Fibroblast of peridontal ligament (primary cell): ENCODE data around the gene NOS1AP.
"Not testable (repeated sequence)": the region's sequence is repeated elsewhere in the genome, so short reads cannot be mapped to it uniquely, and the experiment has no call there.

ENCODE experiments used
- DNase-seq: peaks from one replicate; pipeline ENCODE4 v3.0.0-alpha.2; 2010; ENCODE audit errors: extremely low read depth

Gene NOS1AP

GRCh38 chr1:162404550-162405160, 335.2 kb downstream of the NOS1AP start:
- DNase-seq = peak; percentile 17

- DNase-seq = no peak
These were observed 336.3 kb downstream of the NOS1AP start for GRCh38 chr1:162405800-162406199.

DNA sequence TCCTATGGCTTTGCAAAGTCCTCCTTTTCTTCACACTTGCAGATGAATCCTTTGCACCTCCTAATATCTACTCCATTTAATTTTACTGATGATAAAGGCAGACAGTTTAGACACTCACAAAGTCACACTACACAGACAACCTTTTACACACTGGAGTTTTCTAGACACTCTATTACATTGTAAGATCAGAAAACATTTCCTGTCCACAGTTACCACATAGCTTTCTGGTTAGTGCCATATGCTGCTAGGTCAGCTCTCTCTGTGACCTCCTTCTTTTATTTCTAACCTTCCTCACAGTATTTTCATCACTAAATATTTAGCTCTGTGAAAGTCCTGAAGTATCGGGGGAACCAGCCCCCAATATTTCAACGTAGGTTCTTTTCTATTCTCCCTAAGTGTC, 337.3 kb downstream of the NOS1AP start:
- no peak for DNase-seq

GRCh38 chr1:162407539-162407938, 338.0 kb downstream of the NOS1AP start:
- no peak for DNase-seq

DNA sequence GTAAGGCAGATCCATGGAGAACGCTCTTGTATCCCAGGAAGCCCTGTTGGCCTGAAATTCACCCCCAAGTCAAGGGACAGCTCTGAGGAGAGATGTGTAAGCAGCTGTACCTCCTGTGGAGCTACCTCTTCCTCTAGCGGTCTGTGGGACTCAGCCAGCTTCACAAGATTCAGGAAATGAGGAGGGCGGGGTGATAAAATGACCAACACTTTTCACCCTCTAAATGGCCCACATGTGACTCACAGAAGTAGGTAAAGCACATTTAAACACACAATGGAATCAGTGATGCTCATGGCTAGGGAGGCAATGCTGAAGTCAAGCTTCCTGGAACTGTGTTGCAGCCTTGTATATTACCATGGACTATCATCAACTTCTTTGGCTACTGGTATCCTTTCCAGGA, 342.5 kb downstream of the NOS1AP start, which contains the start of gene SH2D1B:
Gene SH2D1B (minus strand): TSS at position 135 of the 400 bp plus-strand sequence. CDS start 120 bp downstream, at position 15.
- DNase-seq = no peak

- DNase-seq = no peak
These were observed 346.7 kb downstream of the NOS1AP start for GRCh38 chr1:162416215-162416614.

DNA sequence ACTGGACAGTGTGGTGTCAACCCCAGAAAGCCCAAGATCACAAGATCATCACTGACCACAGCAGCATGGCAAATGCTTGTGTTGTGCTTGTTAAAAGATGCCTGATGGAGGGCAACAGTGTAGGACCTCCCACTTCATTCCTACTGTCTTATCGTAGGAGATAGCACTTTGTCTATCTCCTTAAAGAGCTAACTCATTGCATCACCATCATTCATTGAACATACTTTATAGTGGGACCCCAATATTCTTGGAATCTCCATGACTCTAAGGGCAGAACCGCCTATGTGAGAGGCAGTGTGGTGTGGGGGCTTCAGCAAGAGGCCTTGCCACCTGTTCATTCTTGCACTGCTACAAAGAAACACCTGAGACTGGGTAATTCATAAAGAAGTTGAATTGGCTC, 347.4 kb downstream of the NOS1AP start:
- DNase-seq = no peak

GRCh38 chr1:162417650-162418049, 348.2 kb downstream of the NOS1AP start:
- DNase-seq = no peak

DNA sequence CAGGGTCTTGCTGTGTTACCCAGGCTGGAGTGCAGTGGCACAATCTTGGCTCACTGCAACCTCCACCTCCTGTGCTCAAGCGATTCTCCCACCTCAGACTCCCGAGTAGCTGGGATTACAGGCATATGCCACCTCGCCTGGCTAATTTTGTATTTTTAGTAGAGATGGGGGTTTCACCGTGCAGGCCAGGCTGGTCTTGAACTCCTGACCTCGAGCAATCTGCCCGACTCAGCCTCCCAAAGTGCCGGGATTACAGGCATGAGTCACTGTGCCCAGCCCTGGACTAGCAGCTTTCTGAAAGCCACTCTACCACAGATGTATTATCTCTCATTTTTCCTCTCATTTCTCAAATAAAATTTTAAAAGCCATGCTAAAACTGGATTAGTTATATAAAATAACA, 349.1 kb downstream of the NOS1AP start:
- not testable (repeated sequence) for DNase-seq

DNA sequence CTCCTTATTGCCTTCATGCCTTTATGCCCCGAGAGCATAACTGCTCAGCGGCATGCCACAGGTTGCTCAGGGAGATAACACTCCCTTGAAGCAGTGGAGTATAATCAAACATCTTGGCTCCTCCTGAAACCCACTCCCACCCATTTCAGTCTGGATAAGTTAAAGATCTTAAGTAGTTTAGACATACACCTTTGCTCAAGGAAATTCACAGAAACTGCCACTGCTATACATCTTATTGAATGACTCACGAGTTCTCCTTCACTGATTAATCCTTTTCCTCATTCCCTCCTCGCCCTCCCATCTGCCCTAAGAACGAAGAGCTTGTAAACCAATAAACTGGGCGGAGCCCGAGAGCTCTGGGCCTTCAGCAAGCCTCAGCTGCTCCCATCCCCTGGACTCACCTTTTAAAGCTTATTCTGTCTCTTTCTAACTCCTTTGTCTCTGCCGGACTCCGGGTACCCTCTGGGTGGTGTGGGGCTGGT, 350.0 kb downstream of the NOS1AP start:
- not testable (repeated sequence) for DNase-seq
